ENCODE measurements around the gene PPP2R5C.

- TF ChIP-seq, protein P1, sequence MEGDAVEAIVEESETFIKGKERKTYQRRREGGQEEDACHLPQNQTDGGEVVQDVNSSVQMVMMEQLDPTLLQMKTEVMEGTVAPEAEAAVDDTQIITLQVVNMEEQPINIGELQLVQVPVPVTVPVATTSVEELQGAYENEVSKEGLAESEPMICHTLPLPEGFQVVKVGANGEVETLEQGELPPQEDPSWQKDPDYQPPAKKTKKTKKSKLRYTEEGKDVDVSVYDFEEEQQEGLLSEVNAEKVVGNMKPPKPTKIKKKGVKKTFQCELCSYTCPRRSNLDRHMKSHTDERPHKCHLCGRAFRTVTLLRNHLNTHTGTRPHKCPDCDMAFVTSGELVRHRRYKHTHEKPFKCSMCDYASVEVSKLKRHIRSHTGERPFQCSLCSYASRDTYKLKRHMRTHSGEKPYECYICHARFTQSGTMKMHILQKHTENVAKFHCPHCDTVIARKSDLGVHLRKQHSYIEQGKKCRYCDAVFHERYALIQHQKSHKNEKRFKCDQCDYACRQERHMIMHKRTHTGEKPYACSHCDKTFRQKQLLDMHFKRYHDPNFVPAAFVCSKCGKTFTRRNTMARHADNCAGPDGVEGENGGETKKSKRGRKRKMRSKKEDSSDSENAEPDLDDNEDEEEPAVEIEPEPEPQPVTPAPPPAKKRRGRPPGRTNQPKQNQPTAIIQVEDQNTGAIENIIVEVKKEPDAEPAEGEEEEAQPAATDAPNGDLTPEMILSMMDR (IDR thresholded peaks at IDR 0.05): no peak
- no peak for TF ChIP-seq PREB (CRISPR knock-in tag; IDR thresholded peaks at IDR 0.05; ENCODE audit: borderline replicate concordance)
- TF ChIP-seq, protein P2, sequence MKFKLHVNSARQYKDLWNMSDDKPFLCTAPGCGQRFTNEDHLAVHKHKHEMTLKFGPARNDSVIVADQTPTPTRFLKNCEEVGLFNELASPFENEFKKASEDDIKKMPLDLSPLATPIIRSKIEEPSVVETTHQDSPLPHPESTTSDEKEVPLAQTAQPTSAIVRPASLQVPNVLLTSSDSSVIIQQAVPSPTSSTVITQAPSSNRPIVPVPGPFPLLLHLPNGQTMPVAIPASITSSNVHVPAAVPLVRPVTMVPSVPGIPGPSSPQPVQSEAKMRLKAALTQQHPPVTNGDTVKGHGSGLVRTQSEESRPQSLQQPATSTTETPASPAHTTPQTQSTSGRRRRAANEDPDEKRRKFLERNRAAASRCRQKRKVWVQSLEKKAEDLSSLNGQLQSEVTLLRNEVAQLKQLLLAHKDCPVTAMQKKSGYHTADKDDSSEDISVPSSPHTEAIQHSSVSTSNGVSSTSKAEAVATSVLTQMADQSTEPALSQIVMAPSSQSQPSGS (CRISPR knock-in tag; IDR thresholded peaks at IDR 0.05; ENCODE audit: borderline replicate concordance, low read depth): no peak
- TF ChIP-seq, protein P3, sequence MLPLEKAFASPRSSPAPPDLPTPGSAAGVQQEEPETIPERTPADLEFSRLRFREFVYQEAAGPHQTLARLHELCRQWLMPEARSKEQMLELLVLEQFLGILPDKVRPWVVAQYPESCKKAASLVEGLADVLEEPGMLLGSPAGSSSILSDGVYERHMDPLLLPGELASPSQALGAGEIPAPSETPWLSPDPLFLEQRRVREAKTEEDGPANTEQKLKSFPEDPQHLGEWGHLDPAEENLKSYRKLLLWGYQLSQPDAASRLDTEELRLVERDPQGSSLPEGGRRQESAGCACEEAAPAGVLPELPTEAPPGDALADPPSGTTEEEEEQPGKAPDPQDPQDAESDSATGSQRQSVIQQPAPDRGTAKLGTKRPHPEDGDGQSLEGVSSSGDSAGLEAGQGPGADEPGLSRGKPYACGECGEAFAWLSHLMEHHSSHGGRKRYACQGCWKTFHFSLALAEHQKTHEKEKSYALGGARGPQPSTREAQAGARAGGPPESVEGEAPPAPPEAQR (CRISPR knock-in tag; IDR thresholded peaks at IDR 0.05): no peak
- TF ChIP-seq, protein P4, sequence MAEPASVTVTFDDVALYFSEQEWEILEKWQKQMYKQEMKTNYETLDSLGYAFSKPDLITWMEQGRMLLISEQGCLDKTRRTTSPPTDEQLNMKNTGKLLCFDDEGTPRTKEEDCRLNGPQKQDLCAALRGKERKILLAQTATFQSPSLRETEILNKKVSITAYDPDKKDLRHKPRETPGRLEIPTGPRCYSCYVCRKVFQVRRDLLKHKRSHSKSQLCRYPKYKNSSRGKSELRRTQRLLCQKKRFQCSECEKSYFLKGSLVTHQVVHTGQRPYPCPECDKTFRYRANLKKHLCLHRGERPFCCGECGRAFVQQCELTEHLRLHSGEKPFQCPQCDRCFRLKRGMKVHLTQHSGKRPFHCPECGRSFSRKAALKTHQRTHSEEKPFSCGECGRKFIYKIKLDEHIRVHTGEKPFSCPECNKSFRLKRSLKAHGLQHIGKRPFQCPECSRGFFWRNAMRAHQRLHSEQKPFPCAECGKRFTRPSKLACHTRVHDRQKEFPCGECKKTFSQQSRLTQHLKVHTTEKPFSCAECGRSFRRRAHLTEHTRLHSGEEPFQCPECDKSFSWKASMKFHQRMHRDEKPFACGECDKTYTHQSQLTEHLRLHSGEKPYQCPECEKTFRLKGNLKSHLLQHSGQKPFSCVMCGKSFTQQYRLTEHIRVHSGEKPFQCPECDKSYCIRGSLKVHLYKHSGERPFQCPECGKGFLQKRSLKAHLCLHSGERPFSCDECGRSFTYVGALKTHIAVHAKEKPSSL (CRISPR knock-in tag; conservative IDR thresholded peaks at IDR 0.05): no peak
- no peak for TF ChIP-seq CBFB (CRISPR knock-in tag; IDR thresholded peaks at IDR 0.05; ENCODE audit: low read depth)
- TF ChIP-seq FOXJ3 (CRISPR knock-in tag; IDR thresholded peaks at IDR 0.05; ENCODE audit: borderline replicate concordance): no peak
- TF ChIP-seq, protein P5, sequence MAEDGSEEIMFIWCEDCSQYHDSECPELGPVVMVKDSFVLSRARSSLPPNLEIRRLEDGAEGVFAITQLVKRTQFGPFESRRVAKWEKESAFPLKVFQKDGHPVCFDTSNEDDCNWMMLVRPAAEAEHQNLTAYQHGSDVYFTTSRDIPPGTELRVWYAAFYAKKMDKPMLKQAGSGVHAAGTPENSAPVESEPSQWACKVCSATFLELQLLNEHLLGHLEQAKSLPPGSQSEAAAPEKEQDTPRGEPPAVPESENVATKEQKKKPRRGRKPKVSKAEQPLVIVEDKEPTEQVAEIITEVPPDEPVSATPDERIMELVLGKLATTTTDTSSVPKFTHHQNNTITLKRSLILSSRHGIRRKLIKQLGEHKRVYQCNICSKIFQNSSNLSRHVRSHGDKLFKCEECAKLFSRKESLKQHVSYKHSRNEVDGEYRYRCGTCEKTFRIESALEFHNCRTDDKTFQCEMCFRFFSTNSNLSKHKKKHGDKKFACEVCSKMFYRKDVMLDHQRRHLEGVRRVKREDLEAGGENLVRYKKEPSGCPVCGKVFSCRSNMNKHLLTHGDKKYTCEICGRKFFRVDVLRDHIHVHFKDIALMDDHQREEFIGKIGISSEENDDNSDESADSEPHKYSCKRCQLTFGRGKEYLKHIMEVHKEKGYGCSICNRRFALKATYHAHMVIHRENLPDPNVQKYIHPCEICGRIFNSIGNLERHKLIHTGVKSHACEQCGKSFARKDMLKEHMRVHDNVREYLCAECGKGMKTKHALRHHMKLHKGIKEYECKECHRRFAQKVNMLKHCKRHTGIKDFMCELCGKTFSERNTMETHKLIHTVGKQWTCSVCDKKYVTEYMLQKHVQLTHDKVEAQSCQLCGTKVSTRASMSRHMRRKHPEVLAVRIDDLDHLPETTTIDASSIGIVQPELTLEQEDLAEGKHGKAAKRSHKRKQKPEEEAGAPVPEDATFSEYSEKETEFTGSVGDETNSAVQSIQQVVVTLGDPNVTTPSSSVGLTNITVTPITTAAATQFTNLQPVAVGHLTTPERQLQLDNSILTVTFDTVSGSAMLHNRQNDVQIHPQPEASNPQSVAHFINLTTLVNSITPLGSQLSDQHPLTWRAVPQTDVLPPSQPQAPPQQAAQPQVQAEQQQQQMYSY (CRISPR knock-in tag; IDR thresholded peaks at IDR 0.05): no peak
- no peak for TF ChIP-seq IRF2 (CRISPR knock-in tag; IDR thresholded peaks at IDR 0.05; ENCODE audit: borderline replicate concordance, low read depth)
- no peak for TF ChIP-seq JUN (CRISPR knock-in tag; IDR thresholded peaks at IDR 0.05)
- TF ChIP-seq, protein P6, sequence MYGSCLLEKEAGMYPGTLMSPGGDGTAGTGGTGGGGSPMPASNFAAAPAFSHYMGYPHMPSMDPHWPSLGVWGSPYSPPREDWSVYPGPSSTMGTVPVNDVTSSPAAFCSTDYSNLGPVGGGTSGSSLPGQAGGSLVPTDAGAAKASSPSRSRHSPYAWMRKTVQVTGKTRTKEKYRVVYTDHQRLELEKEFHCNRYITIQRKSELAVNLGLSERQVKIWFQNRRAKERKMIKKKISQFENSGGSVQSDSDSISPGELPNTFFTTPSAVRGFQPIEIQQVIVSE (CRISPR knock-in tag; IDR thresholded peaks at IDR 0.05; ENCODE audit: borderline replicate concordance): no peak
Observed at GRCh38 chr14:101713621-101714349, 47.7 kb upstream of the PPP2R5C start.

Data from WTC11 (cell line).